ENCODE measurements around the gene RPS2. TPM values are rescaled to one million over a fixed set of nuclear protein-coding genes. Genes with fewer than 3 reads are reported as not detected.

The RPS2 gene
- total and polyA plus RNA-seq, 8 donors: 1,316 to 3,219 (median 1,806) TPM

- no peak overlapping the region for H3K4me3 ChIP-seq
- H3K4me1 ChIP-seq: peaks cover 0 to 10% (median 4%) of the 10 kb centered on the region in 3 donors
- FAIRE-seq (no peak), DNase-seq (no peak), ATAC-seq (no peak)
- 43 to 52% methylated on average over 4 to 5 of the region's 5 CpGs for WGBS, 2 donors
- H3K9me3 ChIP-seq: no peaks in the 10 kb centered on the region
- H3K36me3 ChIP-seq: no peaks in the 10 kb centered on the region
- intact Hi-C loops (cut with DNase I): no loop called here
- TF ChIP-seq CTCF (IDR thresholded peaks at IDR 0.05): no peak
- peaks cover 0 to 9% (median 2%) of the 10 kb centered on the region in 4 donors for H3K27me3 ChIP-seq
- no peak overlapping the region for H3K27ac ChIP-seq
Measured at GRCh38 chr16:1916640-1916990, 48.0 kb downstream of the RPS2 start.

- Histone ChIP-seq H3K9me3 (no peaks in the 10 kb centered on the region), H3K4me3 (no peak overlapping the region), H3K27me3 (peaks cover 0 to 9% (median 2%) of the 10 kb centered on the region in 4 donors), H3K27ac (no peak overlapping the region), H3K36me3 (no peaks in the 10 kb centered on the region), H3K4me1 (peaks cover 0 to 10% (median 4%) of the 10 kb centered on the region in 3 donors)
- 78 to 87% methylated on average over 24 to 25 of the region's 25 CpGs for WGBS, 2 donors
- no peak for TF ChIP-seq CTCF (IDR thresholded peaks at IDR 0.05)
- FAIRE-seq (no peak), ATAC-seq (no peak), DNase-seq (peak in 1 of 6 donors; percentile 55)
- intact Hi-C loops (cut with DNase I): no loop called here
Measured at GRCh38 chr16:1915732-1916639, 48.6 kb downstream of the RPS2 start.

- Histone ChIP-seq H3K27ac (no peak overlapping the region), H3K4me3 (no peak overlapping the region), H3K9me3 (no peaks in the 10 kb centered on the region), H3K4me1 (peaks cover 0 to 10% (median 4%) of the 10 kb centered on the region in 3 donors), H3K36me3 (no peaks in the 10 kb centered on the region), H3K27me3 (peaks cover 0 to 9% (median 2%) of the 10 kb centered on the region in 4 donors)
- ATAC-seq: no peak
- FAIRE-seq: no peak
- intact Hi-C loops (cut with DNase I): no loop called here
- WGBS, 2 donors: 79 to 88% methylated on average over 8 of the region's 8 CpGs
- no peak for TF ChIP-seq CTCF (IDR thresholded peaks at IDR 0.05)
- no peak for DNase-seq
Measured at GRCh38 chr16:1914988-1915387, 49.6 kb downstream of the RPS2 start.

- Histone ChIP-seq H3K4me1 (peaks cover 0 to 10% (median 4%) of the 10 kb centered on the region in 3 donors), H3K36me3 (no peaks in the 10 kb centered on the region), H3K4me3 (no peak overlapping the region), H3K9me3 (no peaks in the 10 kb centered on the region), H3K27me3 (peaks cover 0 to 7% (median 2%) of the 10 kb centered on the region in 4 donors), H3K27ac (no peak overlapping the region)
- 57 to 63% methylated on average over 10 to 15 of the region's 15 CpGs for WGBS, 2 donors
- intact Hi-C loops (cut with DNase I): no loop called here
- no peak for TF ChIP-seq CTCF (IDR thresholded peaks at IDR 0.05)
- no peak for FAIRE-seq
- DNase-seq: peak in 1 of 6 donors; percentile 61
- ATAC-seq: no peak
Measured at GRCh38 chr16:1914084-1914608, 50.5 kb downstream of the RPS2 start.
